NCI-H1930 (cell line): ENCODE measurements around the gene ZSWIM5.
A peak's percentile ranks its signal among the peaks of the same experiment; 100 is the strongest.

Experiments
- DNase-seq, 2 experiments: peaks; one replicate each; lab custom pipeline; 2025; lab: John Stamatoyannopoulos, UW

The ZSWIM5 gene

DNA sequence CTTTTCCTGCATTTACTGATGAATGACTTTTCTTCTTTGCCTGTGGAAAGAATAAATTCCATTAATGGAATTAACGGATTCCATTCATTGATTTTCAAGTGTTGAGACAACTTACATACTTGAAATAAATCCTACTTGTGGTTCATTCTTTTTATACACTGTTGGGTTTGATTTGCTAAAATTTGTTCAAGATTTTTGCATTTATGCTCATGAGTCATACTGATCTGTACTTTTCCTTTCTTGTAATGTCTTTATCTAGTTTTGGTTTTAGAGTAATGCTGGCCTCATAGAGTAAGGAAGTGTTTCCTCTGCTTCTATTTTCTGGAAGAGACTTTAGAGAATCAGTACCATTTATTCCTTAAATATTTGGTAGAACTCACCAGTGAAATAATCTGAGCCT, 180.0 kb downstream of the ZSWIM5 start:
- no peak for DNase-seq

DNA sequence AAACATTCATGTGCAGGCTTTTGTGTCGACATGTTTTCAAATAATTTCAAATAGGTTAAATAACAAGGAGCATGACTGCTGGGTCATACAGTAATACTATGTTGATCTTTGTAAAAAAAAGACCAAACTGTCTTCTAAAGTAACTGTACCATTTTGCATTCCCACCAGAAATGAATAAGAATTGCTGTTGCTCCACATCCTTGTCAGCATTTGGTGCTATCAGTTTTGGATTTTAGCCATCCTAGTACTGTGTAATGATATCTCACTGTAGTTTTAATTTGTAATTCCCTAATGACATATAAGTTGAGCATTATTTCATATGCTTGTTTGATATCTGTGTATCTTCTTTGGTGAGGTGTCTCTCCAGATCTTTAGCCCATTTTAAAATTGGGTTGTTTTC, 182.7 kb downstream of the ZSWIM5 start:
- DNase-seq, result no peak

DNA sequence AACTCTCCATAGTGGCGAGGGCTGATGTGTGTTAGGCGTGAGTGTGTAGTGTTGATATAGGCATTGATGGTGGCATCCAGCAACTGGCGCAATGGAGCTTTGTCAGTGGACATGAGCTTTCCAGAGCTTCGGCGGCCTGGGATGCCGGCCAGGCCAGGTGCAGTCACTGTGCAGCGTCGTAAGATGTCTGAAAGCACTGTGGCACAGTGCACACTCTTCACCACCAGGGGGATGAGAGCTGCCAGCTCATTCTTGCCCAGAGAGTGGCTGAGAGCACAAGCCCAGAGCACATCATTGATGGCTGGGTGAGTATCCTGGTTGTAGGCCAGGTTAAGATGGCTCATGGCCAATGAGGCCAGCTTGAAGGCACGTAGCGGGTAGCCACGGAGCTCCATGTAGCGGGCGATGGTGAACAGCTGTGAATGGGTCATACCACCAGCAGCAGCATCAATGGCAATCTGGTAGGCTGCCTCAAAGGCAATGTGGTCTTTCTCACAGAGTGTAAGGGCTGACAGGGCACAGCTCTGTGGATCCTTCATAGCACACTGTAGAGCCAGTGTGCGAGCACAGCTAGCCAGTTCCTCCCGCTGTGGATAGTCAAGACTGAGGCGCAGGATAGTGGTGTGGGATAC, 187.7 kb downstream of the ZSWIM5 start:
- peak; percentile 2 to 55 for DNase-seq

DNA sequence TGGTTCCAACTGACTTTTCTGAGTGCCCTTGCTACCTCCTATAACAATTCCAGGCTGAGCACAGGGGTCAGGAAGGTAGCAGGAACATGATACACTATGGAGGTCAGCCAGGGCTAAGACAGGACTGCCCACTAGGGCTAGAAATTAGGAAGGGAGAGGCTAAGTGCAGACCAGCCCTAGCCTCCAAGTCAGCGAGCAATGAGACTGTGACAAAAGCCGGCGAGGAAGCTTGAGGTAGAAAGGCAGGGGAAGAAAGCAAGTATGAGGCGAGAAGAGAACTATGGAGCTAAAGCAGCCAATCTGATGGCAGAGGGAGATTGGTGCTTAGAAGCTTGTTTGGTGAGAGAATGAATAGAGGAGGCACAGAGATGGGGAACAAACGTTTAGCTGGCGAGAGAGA, 189.6 kb downstream of the ZSWIM5 start:
- DNase-seq, result no peak

DNA sequence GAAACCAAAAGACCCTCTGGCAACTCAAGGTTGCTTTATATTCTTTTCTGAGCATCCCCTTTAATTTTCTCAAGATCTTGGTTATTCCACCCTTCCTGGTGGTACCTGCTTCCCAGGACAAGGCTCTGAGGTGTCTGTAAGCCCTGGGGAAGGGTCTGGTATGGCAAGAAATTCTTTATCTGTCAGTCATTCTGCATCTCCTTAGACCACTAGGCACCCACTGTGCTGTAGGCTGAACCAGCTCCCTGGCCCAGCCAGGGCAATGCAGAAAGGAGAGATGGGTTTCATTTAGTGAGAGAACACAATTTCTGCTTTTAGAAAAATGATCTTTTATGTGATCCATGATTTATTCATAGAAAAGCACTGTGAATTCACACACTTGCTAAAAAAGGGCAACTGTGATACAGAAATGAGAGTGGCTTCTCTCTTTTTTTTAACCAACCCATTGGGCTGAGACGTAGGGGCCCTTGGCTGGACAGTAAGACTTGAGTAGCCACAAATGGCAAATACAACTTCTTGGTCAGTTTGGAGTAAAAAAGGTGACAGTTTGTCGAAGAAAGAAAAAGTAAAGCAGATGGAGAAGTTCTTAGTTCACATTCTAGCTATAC, 190.2 kb downstream of the ZSWIM5 start:
- no peak for DNase-seq

DNA sequence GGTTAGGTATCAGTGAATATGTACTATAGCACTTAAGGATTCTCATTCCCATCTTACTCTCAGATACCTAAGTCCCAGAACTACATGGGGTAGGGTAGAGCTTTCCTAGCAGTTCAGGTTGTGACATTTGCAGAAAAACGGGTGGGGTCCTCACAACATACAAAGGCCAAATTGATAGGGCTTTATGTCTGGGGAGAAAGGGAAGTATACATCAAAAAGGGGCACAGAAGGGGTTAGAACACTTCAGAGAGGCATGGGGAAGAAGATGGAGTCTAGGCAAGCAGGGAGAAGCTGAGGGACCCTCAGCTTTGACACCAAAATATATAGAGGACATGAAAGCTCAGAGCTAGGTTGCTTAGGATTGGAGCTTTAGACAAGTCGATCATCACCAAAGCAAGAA, 190.7 kb downstream of the ZSWIM5 start:
- DNase-seq, result no peak

DNA sequence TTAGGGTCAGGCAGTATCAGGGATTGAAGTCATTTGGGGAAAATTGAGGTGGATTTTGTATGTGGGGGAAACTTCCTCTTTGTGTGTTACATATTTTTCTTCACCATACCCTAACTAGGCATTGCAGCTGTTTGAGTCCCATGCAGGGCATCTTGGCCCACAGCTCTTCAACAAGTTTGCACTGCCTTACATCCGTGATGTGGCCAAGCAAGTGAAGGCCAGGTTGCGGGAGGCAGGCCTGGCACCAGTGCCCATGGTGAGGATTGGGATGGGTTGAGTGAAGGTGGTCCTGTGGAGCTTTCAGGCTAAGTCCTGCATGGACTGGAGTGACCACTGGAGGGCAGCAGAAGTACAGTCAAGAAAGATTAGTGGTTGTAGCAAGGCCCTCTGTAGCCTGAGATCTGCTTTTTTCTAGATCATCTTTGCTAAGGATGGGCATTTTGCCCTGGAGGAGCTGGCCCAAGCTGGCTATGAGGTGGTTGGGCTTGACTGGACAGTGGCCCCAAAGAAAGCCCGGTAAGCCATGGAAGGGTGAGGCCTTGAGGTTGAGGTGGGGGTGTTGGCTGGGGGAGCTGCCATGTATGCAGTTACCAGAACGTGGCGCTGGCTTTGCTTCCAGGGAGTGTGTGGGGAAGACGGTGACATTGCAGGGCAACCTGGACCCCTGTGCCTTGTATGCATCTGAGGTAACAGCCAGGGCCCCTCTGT, 191.9 kb downstream of the ZSWIM5 start:
- peak; percentile 37 to 74 for DNase-seq

DNA sequence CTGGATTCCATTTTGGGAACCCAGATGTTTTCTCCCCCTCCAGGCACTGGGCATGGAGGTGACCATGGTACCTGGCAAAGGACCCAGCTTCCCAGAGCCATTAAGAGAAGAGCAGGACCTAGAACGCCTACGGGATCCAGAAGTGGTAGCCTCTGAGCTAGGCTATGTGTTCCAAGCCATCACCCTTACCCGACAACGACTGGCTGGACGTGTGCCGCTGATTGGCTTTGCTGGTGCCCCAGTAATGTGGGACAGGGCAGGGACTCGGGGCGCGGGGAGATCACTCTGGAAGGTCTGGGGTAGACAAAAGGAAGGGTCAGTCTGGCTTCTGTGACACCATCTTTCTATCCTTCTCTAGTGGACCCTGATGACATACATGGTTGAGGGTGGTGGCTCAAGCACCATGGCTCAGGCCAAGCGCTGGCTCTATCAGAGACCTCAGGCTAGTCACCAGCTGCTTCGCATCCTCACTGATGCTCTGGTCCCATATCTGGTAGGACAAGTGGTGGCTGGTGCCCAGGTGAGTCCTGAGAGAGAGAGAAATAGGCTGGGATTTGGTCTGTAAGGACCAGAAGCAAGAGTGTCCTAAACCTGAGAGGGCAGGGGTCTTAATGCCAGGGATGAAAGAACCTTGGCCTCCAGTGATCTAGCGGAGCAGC, 192.7 kb downstream of the ZSWIM5 start:
- DNase-seq, result no peak

DNA sequence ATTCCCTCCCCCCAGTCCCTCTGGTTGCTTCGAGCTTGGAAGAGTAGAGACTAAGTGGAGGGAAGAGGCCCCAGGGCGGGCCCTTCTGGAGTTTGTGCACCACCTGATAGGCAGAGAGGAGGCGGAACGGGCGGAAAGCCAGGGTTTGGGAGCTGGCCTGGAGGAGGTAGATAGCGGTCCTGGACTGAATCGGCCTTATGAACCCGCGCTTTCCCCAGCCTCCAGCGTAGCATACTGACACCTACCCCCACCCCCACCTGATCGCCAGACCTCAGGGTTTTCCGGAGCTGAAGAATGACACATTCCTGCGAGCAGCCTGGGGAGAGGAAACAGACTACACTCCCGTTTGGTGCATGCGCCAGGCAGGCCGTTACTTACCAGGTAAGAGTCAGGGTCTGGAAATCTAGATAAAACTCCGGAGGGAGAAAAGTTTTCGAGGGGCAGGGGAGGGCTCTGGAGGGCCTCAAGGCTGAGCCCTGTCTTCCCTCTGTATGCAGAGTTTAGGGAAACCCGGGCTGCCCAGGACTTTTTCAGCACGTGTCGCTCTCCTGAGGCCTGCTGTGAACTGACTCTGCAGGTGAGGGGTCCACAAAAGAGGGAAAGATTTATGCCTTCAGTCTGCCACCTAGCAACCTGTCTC, 193.6 kb downstream of the ZSWIM5 start:
- no peak for DNase-seq

DNA sequence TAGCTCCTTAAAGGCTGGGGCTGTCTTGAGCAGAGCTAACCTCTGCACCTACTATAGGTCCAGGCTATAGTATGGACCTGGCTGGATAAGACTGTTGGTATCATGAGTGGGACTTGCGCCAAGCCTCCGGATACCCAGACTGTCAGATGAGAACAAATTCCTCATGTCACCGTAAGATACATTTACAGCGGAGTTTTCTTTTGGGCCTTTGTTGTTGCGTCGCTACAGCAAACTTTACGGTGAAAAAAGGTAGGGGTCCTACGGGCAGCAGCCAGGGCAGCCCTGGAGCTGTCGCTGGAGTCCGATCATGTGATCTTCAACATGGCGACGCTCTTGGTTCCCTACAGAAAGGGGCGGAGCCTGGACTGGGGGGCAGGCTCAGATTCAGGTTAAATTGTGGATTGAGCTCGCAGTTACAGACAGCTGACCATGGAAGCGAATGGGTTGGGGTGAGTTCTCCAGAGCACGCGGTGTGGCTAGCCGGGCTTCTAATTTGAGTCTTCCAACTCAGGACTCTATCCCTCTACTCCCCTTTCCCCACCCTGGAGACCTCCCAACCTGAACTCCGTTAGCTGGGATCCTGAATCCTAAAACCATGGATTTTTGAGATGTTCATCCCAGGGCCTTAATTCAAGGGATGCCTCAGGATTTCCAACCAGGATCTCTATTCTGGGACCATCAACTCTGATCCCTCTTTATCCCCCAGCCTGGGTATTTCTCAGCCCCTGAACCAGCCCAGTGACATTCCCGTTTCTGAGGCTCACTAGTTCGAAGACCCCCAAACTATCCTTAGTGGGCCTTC, 194.4 kb downstream of the ZSWIM5 start, which contains the start of gene UROD:
Gene UROD (plus strand): TSS at position 418 of the 802 bp plus-strand sequence. CDS start 12 bp downstream, at position 430.
- peak; percentile 88 to 89 for DNase-seq

DNA sequence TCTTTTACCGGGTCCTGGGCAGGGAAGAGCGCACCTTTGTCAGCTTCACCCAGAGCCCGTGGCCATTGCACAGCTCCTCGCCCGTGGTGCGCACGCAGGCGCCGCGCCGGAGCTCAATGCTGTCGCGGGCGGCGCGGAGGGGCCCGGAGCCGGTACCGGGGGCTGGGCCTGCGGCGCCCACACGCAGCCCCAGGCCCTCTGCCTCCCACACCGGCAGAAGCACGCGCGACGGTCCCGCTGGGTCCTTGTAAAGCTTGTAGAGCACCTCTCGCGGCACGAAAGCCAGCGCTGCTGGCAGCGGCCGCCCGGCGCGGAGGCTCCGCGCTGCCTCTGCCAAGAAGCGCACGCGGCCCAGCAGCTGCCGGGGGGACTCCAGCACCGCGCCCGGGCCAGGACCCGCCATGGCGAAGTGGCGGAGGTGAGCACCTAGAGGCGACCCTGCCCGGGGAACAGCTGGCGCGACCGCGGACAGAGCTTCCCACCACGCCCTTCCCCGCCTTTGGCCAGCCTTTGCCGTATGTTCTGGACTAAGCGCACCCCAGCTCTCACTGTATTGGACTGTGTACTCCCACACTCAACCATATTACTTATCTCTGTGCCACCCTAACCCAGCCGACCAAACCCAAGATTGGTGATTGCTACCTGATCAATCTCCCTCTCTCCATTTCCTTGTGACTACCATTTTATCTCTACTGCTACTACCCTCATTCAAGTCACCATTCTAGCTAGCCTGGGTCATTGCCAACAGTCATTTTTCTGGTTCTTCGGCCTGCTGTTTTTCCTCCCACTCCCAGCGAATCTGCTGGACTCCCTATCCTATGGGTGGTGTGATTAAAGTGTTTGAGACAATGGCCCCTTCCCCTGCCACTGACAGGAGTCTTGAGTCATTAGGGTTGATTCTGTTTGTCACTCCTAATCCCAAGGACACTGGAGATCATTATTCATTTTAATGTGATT, 195.3 kb downstream of the ZSWIM5 start, which contains the start of gene HECTD3:
Gene HECTD3 (minus strand): TSS at position 470 of the 957 bp plus-strand sequence. CDS start 67 bp downstream, at position 403.
- DNase-seq, result peak; percentile 66 to 70

DNA sequence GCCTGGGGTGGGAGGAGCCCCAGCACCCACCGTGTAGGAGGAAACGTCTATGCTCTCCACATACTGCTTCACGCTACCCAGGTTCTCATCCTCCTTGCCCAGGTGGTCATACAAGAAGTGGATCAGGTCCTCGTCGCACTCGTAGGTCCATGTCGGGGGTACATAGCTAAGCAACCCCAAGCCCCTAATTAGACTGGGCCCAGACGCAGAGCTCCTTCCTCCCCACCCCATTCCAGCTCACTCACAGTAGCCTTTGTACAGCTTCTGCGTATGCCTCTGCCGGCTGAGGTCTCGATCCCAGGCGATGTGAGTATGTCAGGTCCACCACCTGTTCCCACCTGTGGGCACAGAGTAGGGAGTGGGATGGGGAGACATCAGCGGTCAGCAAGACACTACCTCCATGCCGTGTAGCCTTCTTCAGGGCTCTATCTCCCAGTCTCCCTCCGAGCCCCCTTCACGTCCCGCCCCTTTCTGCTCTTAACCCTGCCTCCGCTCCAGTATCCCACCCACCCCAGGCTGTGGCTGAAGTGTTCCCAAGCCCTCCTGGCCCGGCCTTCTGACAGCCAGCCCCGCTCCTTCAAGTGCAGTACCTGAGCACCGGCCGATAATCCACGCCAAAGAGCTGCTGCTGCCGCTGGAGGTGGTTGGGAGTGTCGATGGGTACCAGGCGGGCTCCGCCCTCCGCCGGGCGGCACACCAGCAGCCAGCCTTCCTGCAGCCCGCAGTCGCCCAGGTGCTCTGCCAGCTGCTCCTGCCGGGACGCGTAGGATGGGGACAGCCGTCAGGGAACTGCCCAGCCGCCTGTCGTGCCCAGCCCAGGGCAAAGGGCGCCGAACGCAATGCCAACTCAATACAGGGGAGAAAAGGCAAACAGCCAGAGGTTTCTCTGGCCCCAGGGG, 196.2 kb downstream of the ZSWIM5 start:
- no peak for DNase-seq

DNA sequence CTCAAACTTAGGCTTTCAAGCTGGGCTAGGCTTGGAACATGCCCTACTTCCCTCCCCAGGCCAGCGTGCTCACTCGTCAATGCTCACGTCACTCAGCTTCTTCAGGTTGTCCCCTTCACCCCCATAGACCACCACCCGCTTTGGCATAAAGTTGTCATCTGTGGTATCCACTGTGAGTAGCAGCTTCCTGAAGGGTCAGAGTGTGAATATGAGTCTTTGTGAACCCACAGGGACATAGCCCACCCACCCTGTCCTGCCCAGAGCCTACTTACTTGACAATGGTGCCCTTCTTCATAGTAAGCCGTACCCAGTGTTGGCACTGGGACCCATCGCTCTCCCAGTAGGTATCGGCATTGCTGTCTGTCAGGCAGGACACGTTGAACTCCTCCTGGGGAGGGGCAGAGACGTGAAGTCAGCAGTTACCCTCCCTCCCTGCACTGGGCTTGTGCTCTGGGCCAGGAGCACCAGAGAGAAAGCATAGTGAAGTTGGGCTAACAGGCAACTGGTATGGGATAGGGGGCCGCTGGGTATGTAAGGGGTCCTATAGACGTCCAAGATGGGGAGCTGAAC, 197.0 kb downstream of the ZSWIM5 start:
- DNase-seq, result no peak

DNA sequence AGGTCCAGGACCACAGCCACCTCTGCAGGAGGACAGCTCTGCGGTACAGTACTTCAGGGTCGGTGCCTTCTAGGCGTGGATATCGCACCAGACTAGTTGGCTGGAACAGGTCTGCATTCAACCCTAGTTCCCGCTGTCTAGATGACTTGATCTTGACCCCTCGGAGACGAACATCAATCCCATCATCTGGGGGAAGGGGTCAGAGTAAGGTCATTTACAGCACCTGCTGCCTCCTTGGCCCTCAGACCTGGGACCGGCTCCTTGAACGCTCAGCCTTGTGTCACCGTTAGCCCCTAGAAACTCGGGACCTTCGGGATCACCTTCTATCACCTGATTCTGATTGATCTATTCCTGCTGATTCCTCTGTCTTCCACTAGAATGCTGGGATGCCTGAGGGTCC, 197.9 kb downstream of the ZSWIM5 start:
- no peak for DNase-seq

DNA sequence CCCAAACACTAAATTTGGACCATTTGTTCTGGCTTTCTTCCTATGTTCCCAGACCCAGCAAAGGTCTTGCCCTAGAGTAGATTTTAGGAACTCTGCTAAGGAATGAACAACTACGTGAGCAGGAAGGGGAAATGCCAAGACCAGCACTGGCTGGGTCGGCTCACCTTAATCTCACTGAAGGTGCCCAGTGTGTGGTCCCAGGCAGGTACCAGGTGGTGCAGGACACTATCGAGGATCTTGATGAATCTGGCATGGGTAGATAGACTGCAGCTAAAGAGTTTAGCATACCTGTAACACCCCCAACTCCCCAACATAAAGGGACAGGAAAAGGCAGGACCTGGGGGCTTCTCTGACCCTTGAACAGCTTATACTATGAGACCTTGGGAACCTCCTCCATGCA, 198.3 kb downstream of the ZSWIM5 start:
- no peak for DNase-seq

DNA sequence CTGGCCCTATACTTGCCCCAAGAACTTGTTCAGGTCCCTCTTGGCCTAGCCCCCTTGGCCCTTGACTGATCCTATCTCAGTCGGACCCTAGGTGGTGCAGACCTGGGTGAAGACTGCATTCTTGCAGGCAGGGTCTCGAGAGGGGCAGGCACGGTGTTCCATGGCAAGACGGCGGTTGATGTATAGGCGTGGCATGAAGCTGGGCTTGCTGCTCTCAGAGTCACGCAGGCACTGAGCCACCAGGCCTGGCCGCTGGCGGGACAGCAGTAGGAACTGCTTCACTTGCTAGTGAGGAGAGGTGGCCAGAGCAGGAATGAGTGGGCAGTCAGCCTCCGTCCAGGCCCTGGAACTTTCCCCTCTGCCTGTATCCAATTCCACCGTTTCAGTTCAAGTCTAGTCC, 199.1 kb downstream of the ZSWIM5 start:
- no peak for DNase-seq

DNA sequence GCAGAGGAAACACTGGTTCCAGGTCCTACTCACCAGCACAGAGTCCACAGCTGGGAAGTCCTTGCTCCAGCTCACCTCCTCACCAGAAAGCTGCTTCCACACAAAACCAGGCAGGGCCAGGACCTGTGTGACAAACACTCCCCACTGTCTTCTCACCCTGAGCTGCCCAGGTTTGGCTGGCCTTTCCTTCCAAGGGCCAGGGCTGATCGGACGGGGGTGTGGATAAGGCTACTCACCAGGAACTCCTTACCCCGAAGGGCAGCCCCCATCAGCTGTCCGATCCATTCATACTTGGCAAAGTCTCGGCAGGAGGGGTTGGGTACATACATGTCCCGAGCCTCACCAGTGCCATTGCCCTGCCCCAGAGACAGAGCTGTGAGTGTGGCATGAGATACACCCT, 200.6 kb downstream of the ZSWIM5 start:
- no peak for DNase-seq

DNA sequence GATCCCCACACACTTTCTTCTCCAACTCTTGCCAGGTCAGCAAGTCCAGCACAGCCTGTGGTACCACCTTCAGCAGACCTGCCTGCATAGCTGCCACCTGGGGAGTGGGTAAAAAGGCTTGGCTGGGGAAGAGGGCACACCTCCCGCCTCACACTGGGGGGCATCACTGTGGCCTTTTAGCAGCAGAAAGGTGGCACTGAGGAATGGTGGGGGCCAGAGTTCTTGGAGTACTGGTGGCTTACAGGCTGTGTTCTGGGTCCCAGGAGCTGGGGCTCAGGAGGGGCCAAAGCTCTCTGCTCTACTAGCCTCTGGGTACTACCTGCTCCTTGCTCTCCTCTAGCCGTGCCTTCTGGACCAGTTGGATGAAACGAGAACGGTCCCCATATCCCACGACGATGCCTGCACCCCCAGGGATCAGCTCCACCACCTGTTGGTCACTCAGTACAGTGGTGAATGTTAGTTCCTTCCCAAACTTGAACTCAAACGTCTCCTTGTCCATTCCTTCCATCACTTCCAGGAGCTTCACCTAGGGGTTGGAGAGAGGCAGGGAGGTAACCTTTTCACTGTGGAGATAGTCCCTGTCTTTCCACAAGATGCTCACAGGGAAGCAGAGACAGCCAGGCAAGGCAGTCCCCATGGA, 202.0 kb downstream of the ZSWIM5 start:
- DNase-seq, result no peak
